DOHH2 (cell line): Measurements from ENCODE around the gene SNX30.

Source experiments
- H3F3A ChIP-seq: fragments of 200-600 bp; sonication (generic), shearing (Covaris generic); 2 replicates; pipeline ENCODE4 v1.6.0; 2016; ENCODE audit warnings: antibody characterized with exemption, mild to moderate bottlenecking; ENCODE audit not compliant: control insufficient read depth, insufficient read depth
- H3K27ac ChIP-seq: fragments of 200-600 bp; sonication (generic); 2 replicates; pipeline ENCODE4 v1.5.1; 2014; ENCODE audit warnings: low read depth, mild to moderate bottlenecking, low read length, moderate library complexity
- H3K27me3 ChIP-seq: fragments of 200-600 bp; sonication (generic); 2 replicates; pipeline ENCODE4 v1.6.1; 2014; ENCODE audit warnings: mild to moderate bottlenecking, low read length, mixed read lengths; ENCODE audit not compliant: control insufficient read depth
- H3K36me3 ChIP-seq: fragments of 200-600 bp; sonication (generic); 2 replicates; pipeline ENCODE4 v1.6.1; 2014; ENCODE audit warnings: mild to moderate bottlenecking, low read length, moderate library complexity, mixed read lengths; ENCODE audit not compliant: control insufficient read depth
- H3K4me1 ChIP-seq: fragments of 200-600 bp; sonication (generic); 2 replicates; pipeline ENCODE4 v1.6.1; 2014; ENCODE audit warnings: mild to moderate bottlenecking, low read length, mixed read lengths; ENCODE audit not compliant: control insufficient read depth
- H3K4me2 ChIP-seq: fragments of 200-600 bp; sonication (generic); 2 replicates; pipeline ENCODE4 v1.6.0; 2014; ENCODE audit warnings: mild to moderate bottlenecking, low read length, moderate library complexity
- H3K4me3 ChIP-seq: fragments of 200-600 bp; sonication (generic); 2 replicates; pipeline ENCODE4 v1.5.1; 2014; ENCODE audit warnings: mild to moderate bottlenecking, low read length, mixed read lengths
- H3K79me2 ChIP-seq: fragments of 200-600 bp; sonication (generic); 2 replicates; pipeline ENCODE4 v1.6.1; 2014; ENCODE audit warnings: mild to moderate bottlenecking, low read length, mixed read lengths; ENCODE audit not compliant: control insufficient read depth
- H3K9me2 ChIP-seq: fragments of 200-600 bp; sonication (generic); replicated peaks from 2 replicates; pipeline ENCODE4 v1.6.1; 2014; ENCODE audit warnings: mild to moderate bottlenecking, low read length, mixed read lengths; ENCODE audit not compliant: control insufficient read depth
- H3K9me3 ChIP-seq: fragments of 200-600 bp; sonication (generic); 2 replicates; pipeline ENCODE4 v1.6.1; 2014; ENCODE audit warnings: antibody characterized with exemption, low read length, mixed read lengths; ENCODE audit not compliant: control insufficient read depth, insufficient read depth
- H4K20me1 ChIP-seq: fragments of 200-600 bp; sonication (generic); 2 replicates; pipeline ENCODE4 v1.6.0; 2014; ENCODE audit warnings: low read depth, mild to moderate bottlenecking, antibody characterized with exemption, low read length, moderate library complexity; ENCODE audit not compliant: control insufficient read depth, insufficient read depth
- CTCF ChIP-seq: fragments of 200-600 bp; sonication (generic); IDR thresholded peaks from one replicate; pipeline ENCODE4 v1.5.1; 2014; ENCODE audit warnings: antibody characterized with exemption, mild to moderate bottlenecking, low read depth, low read length; ENCODE audit not compliant: poor library complexity, severe bottlenecking
- EZH2phosphoT487 ChIP-seq: fragments of 200-600 bp; sonication (generic); IDR thresholded peaks from 2 replicates; pipeline ENCODE4 v1.6.1; 2017; ENCODE audit warnings: borderline replicate concordance, mild to moderate bottlenecking, antibody characterized with exemption, low read length, moderate library complexity, mixed read lengths

Gene SNX30

GRCh38 chr9:112822618-112823017 is 72.1 kb downstream of the SNX30 start:
- TF ChIP-seq CTCF (no peak), EZH2phosphoT487 (no peak)

GRCh38 chr9:112823257-112823656 is 72.7 kb downstream of the SNX30 start:
- Histone ChIP-seq H3K4me3 (no peak overlapping the region), H3K27ac (no peak overlapping the region), H3K4me1 (peaks cover 16% of the 10 kb centered on the region), H3K27me3 (no peaks in the 10 kb centered on the region), H3K4me2 (no peak overlapping the region), H3K79me2 (no peaks in the 10 kb centered on the region), H3F3A (no peaks in the 10 kb centered on the region), H4K20me1 (no peaks in the 10 kb centered on the region), H3K9me3 (no peaks in the 10 kb centered on the region), H3K36me3 (peaks cover 18% of the 10 kb centered on the region), H3K9me2 (no peaks in the 10 kb centered on the region)
- no peak for TF ChIP-seq CTCF
- TF ChIP-seq EZH2phosphoT487: no peak

More at GRCh38 chr9:112822618-112823017, 72.1 kb downstream of the SNX30 start:
- H3F3A ChIP-seq: no peaks in the 10 kb centered on the region
- H3K9me3 ChIP-seq: no peaks in the 10 kb centered on the region
- no peaks in the 10 kb centered on the region for H3K27me3 ChIP-seq
- H3K79me2 ChIP-seq: peaks cover under 1% of the 10 kb centered on the region
- H3K27ac ChIP-seq: no peak overlapping the region
- no peaks in the 10 kb centered on the region for H3K9me2 ChIP-seq
- H3K4me1 ChIP-seq: peaks cover 23% of the 10 kb centered on the region
- H3K36me3 ChIP-seq: peaks cover 19% of the 10 kb centered on the region
- H4K20me1 ChIP-seq: no peaks in the 10 kb centered on the region
- H3K4me3 ChIP-seq: no peak overlapping the region
- no peak overlapping the region for H3K4me2 ChIP-seq

GRCh38 chr9:112831281-112831851 is 80.8 kb downstream of the SNX30 start:
- H3K4me2 ChIP-seq: no peak overlapping the region
- no peaks in the 10 kb centered on the region for H3K79me2 ChIP-seq
- TF ChIP-seq EZH2phosphoT487: no peak
- no peak for TF ChIP-seq CTCF
- H3K27me3 ChIP-seq: no peaks in the 10 kb centered on the region
- peaks cover 13% of the 10 kb centered on the region; the same call in 1 of the 2 replicates for H3K36me3 ChIP-seq
- H3F3A ChIP-seq: no peaks in the 10 kb centered on the region
- H3K27ac ChIP-seq: no peak overlapping the region
- no peaks in the 10 kb centered on the region for H3K9me3 ChIP-seq
- H3K9me2 ChIP-seq: no peaks in the 10 kb centered on the region
- H3K4me3 ChIP-seq: no peak overlapping the region
- no peaks in the 10 kb centered on the region for H4K20me1 ChIP-seq
- no peaks in the 10 kb centered on the region for H3K4me1 ChIP-seq
